ENCODE measurements around the gene SYNGR1. TPM values are rescaled to one million over a fixed set of nuclear protein-coding genes. Genes with fewer than 3 reads are reported as not detected.

SYNGR1 gene
- total and polyA plus RNA-seq, 9 donors, result 13.1 to 104 (median 74.7) TPM

GRCh38 chr22:39381009-39381755, 31.4 kb downstream of the SYNGR1 start:
- Histone ChIP-seq H3K4me1 (ENCODE audit: insufficient read depth) (peaks cover 2% of the 10 kb centered on the region), H3K36me3 (no peaks in the 10 kb centered on the region), H3K27me3 (no peaks in the 10 kb centered on the region), H3K4me3 (no peak overlapping the region), H3K9me3 (no peaks in the 10 kb centered on the region), H3K27ac (no peak overlapping the region)
- intact Hi-C loops (cut with DNase I), result no loop called here
- 77 to 82% (median 81%) methylated on average over 14 of the region's 14 CpGs for WGBS, 3 donors
- TF ChIP-seq POLR2A (IDR thresholded peaks at IDR 0.05), result no peak
- no peak for TF ChIP-seq EP300 (IDR thresholded peaks at IDR 0.05)
- TF ChIP-seq CTCF (IDR thresholded peaks at IDR 0.05), result no peak
- no peak for DNase-seq

GRCh38 chr22:39381930-39382329, 32.1 kb downstream of the SYNGR1 start:
- Histone ChIP-seq H3K4me1 (ENCODE audit: insufficient read depth) (peaks cover 2% of the 10 kb centered on the region), H3K36me3 (no peaks in the 10 kb centered on the region), H3K27ac (no peak overlapping the region), H3K4me3 (no peak overlapping the region), H3K9me3 (no peaks in the 10 kb centered on the region), H3K27me3 (no peaks in the 10 kb centered on the region)
- 92 to 94% (median 93%) methylated on average over 8 of the region's 8 CpGs for WGBS, 3 donors
- TF ChIP-seq POLR2A (IDR thresholded peaks at IDR 0.05) (no peak), EP300 (IDR thresholded peaks at IDR 0.05) (no peak), CTCF (IDR thresholded peaks at IDR 0.05) (no peak)
- intact Hi-C loops (cut with DNase I), result no loop called here
- no peak for DNase-seq

GRCh38 chr22:39382410-39382809, 32.6 kb downstream of the SYNGR1 start:
- no peaks in the 10 kb centered on the region for H3K36me3 ChIP-seq
- peaks cover 2% of the 10 kb centered on the region for H3K4me1 ChIP-seq (ENCODE audit: insufficient read depth)
- intact Hi-C loops (cut with DNase I), result no loop called here
- no peaks in the 10 kb centered on the region for H3K27me3 ChIP-seq
- no peak overlapping the region for H3K4me3 ChIP-seq
- H3K27ac ChIP-seq, result no peak overlapping the region
- H3K9me3 ChIP-seq, result no peaks in the 10 kb centered on the region
- DNase-seq, result no peak
- 69 to 81% (median 80%) methylated on average over 5 of the region's 5 CpGs for WGBS, 3 donors
- TF ChIP-seq POLR2A (IDR thresholded peaks at IDR 0.05) (no peak), CTCF (IDR thresholded peaks at IDR 0.05) (no peak), EP300 (IDR thresholded peaks at IDR 0.05) (no peak)

- TF ChIP-seq CTCF (IDR thresholded peaks at IDR 0.05), result no peak
- TF ChIP-seq EP300 (IDR thresholded peaks at IDR 0.05), result no peak
- WGBS, 3 donors, result 62 to 70% (median 62%) methylated on average over 12 of the region's 12 CpGs
- Histone ChIP-seq H3K36me3 (no peaks in the 10 kb centered on the region), H3K4me1 (ENCODE audit: insufficient read depth) (peaks cover 2% of the 10 kb centered on the region), H3K27ac (peak overlapping the region in 1 of 2 donors; percentile 34), H3K27me3 (no peaks in the 10 kb centered on the region), H3K9me3 (no peaks in the 10 kb centered on the region), H3K4me3 (no peak overlapping the region)
- intact Hi-C loops (cut with DNase I), result no loop called here
- peak in 1 of 5 donors; percentile 53 for DNase-seq
These were observed 34.2 kb downstream of the SYNGR1 start for GRCh38 chr22:39383841-39384625.
